HG02885 (cell line): ENCODE measurements around the gene DACT2.
"Not testable (repeated sequence)": the region's sequence is repeated elsewhere in the genome, so short reads cannot be mapped to it uniquely, and the experiment has no call there.

Experiments
- ATAC-seq: cut with Tn5 transposase; IDR thresholded peaks from one replicate; pipeline ENCODE4 v1.9.1; 2021; ENCODE audit warnings: mild to moderate bottlenecking; ENCODE audit not compliant: unreplicated experiment, poor library complexity

Gene DACT2

DNA sequence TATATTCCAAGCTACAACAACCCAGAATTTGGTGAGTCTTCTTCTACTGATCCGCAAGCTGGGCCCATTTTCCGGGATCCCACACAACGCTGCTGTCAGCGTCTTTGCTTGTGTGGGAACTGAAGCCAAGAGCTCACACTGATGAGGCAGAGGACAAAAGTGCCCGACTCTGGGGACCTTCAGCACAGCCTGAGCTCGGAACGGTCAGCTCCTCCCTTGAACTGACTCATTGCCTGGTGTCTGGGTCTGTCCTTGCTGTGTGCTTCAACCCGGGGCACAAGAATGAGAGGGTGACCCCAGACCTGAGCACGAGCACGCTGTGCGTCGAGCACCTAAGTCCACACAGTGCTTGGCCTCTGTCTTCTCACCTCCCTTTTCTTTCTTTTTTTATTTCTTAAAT is 33.5 kb downstream of the DACT2 start:
- no peak for ATAC-seq

- no peak for ATAC-seq
Observed at GRCh38 chr6:168285456-168285855, 34.1 kb downstream of the DACT2 start.

GRCh38 chr6:168284187-168284586 is 35.4 kb downstream of the DACT2 start:
- no peak for ATAC-seq

DNA sequence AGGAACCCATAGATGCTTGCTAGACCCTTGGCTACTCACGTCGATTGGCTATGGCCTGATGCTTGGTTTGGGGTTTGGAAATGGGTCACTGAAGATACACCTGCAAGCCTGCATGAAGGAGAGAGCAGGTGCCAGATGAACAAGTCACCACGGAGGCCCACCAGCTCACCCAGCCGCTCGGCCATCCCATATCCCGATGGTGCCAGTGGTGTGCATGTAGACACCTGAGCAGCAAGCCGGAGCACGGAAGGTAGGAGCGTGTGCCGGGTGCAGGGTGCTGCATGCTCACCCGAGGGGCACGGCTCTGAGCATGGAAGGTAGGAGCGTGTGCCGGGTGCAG is 35.9 kb downstream of the DACT2 start:
- ATAC-seq = no peak

DNA sequence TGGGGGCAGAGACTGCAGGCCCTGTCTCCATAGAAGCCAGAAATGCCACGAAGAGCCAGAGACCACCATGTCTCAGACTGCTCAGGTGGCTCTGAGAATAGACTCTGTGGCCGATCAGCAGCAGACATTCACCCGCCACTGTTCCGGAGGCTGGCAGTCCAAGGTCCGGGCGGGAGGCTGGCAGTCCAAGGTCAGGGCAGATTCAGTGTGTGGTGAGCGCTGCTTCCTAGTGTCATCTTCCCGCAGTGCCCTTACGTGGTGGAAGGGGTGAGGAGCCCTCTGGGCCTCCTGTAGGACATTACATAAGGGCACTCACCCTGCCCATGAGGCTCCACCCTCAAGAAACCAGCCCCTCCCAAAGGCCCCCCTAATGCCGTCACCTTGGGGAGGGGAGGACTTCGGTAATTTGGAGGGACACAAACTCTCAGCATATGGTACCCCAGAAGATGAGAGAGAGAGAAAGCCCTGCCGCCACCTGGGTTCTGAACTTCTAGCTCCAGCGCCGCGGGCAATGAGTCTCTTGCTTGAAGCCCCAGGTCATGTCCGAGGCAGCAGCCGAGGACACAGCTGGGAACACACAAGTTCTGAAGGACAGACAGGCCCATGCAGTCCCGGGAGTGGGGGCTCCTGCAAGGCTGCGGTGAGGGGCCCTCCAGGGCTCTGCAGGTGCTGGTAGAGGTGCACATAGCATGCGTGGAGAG is 36.4 kb downstream of the DACT2 start:
- no peak for ATAC-seq

- ATAC-seq = no peak
Observed at GRCh38 chr6:168281826-168282225, 37.8 kb downstream of the DACT2 start.

DNA sequence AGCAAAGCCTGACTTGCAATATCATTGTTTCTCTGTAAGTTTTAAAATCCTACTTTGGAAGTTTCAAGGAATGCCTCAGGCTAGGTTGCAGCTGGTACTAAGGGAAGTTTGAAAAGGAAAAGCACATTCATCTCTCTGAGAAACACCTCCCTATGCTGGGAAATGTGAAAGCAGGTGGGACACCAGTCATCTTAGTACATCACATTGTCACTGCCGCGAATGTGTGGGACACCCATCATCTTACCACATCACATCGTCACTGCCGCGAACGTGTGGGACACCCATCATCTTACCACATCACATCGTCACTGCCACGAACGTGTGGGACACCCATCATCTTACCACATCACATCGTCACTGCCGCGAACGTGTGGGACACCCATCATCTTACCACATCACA is 38.3 kb downstream of the DACT2 start:
- ATAC-seq = not testable (repeated sequence)

GRCh38 chr6:168280899-168281245 is 38.7 kb downstream of the DACT2 start:
- ATAC-seq = no peak

- no peak for ATAC-seq
Observed at GRCh38 chr6:168280020-168280898, 39.3 kb downstream of the DACT2 start.

DNA sequence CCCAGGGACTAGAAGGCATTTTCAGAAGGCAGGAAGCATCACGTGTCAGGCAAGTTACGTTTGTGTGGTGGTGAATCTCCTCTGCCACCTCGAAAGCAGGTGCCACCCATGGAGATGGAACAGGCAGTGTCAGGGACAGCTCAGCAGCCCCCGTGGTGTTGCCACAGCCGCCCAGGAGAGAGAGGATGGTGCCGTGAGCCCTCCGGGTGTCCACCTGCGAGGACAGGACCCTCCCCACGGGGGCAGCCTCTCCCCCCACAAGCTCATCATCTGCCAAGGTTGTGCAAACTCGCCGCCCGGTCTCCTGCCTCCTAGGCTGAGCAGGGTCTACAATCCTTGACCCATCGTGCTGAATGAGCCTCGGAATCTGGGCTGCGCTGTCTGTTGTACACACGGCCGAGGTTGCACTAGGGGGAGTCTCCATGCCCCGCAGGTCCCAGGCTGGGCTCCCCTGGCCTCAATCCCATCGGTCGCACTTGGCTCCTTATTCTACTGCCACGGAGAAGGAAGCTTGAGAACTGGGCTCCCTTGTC is 40.1 kb downstream of the DACT2 start:
- ATAC-seq = no peak

GRCh38 chr6:168278904-168279303 is 40.7 kb downstream of the DACT2 start:
- no peak for ATAC-seq

GRCh38 chr6:168277274-168277669 is 42.3 kb downstream of the DACT2 start:
- no peak for ATAC-seq

GRCh38 chr6:168276576-168277273 is 42.9 kb downstream of the DACT2 start:
- no peak for ATAC-seq

DNA sequence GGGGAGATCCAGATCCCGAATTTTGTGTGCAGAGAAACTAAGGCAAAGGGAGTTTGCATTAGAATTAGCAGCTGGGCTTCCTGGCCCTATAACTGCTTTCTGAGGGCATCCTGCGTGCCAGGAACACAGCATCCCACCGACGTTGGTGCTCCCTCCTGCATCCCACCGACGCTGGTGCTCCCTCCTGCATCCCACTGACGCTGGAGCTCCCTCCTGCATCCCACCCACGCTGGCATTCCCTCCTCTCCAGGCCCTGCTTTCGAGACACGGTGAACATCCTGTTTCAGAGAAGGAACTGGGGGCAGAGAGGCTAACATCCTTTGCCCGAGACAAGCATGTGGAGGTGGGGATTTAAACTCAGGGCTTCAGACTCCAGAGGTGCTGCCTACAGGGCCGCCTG is 44.4 kb downstream of the DACT2 start:
- no peak for ATAC-seq

- no peak for ATAC-seq
Observed at GRCh38 chr6:168274037-168274952, 45.3 kb downstream of the DACT2 start.

GRCh38 chr6:168273441-168274036 is 46.0 kb downstream of the DACT2 start:
- no peak for ATAC-seq

- ATAC-seq = no peak
Observed at GRCh38 chr6:168272415-168273325, 46.9 kb downstream of the DACT2 start.

DNA sequence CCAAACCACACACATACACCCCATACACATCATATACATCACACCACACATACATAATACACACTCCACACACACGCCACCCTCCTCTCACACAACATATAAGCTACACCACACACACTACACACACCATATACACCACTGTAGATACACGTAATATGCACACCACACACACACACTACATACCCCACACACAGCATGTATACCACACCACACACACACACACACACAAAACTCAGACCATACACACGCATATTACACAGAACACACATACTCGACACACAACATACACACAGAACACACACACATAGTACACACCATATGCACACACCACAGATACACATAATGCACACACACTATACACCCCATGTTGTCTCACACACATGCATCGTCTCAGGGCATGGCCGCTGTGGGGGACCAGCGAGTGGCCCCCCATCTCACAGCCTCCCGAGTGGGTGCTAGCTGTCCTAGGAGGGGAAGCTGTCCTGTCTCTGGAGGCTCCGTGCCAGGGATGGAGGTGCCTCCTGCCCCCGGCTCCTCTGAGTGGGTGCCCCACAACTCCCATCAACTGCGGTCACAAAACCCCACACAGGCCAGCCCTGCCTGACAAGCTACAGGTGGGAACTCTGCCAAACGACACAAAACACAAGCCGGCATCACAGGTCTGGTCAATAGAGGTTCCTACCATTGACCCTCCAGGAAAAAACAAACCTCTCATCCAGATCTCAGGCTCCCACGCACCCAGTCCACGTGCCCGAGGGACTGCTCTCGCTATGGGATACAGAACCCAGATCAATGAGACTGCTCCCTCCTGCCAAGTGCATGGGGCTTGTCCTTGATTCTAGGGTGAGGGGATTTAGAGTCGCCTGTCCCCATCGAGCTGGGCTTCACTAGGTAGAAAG is 49.1 kb downstream of the DACT2 start:
- no peak for ATAC-seq
